Stomach (tissue), 4 donors: ENCODE results near the gene DPYSL4.

ENCODE experiments used
- EP300 ChIP-seq: sonication (generic); formaldehyde crosslinking; IDR thresholded peaks from one replicate; pipeline ENCODE4 v1.6.1; 2017; ENCODE audit warnings: antibody characterized with exemption
- POLR2AphosphoS5 ChIP-seq, 3 donors: sonication (generic); formaldehyde crosslinking; IDR thresholded peaks; one replicate each; pipeline ENCODE4 v1.6.1; 2016; ENCODE audit warnings: antibody characterized with exemption in 3 of 3
- TF ChIP-seq, protein P1 (sequence below), 7 experiments: fragments of 450-650 bp in 4 of 7; fragments of 200-600 bp in 3 of 7; sonication (generic) in 3 of 7; IDR thresholded peaks; one replicate each; pipeline ENCODE4 v1.5.1; 2016 to 2019; ENCODE audit warnings: antibody characterized with exemption in 7 of 7, control low read depth in 2 of 7, mild to moderate bottlenecking in 1 of 7

- TF ChIP-seq, protein P1, sequence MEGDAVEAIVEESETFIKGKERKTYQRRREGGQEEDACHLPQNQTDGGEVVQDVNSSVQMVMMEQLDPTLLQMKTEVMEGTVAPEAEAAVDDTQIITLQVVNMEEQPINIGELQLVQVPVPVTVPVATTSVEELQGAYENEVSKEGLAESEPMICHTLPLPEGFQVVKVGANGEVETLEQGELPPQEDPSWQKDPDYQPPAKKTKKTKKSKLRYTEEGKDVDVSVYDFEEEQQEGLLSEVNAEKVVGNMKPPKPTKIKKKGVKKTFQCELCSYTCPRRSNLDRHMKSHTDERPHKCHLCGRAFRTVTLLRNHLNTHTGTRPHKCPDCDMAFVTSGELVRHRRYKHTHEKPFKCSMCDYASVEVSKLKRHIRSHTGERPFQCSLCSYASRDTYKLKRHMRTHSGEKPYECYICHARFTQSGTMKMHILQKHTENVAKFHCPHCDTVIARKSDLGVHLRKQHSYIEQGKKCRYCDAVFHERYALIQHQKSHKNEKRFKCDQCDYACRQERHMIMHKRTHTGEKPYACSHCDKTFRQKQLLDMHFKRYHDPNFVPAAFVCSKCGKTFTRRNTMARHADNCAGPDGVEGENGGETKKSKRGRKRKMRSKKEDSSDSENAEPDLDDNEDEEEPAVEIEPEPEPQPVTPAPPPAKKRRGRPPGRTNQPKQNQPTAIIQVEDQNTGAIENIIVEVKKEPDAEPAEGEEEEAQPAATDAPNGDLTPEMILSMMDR (IDR thresholded peaks at IDR 0.05) = no peak
- no peak for TF ChIP-seq EP300
- no peak for TF ChIP-seq POLR2AphosphoS5 (IDR thresholded peaks at IDR 0.05)
Measured at GRCh38 chr10:132201111-132201969, 14.6 kb downstream of the DPYSL4 start.
